ENCODE results near the gene STON2. TPM values are rescaled to one million over a fixed set of nuclear protein-coding genes. Genes with fewer than 3 reads are reported as not detected.

The STON2 gene
- total RNA-seq, 1 experiment from 2014 or later, result 26.9 TPM

- Histone ChIP-seq H3K4me3 (ENCODE audit: insufficient read depth, low read depth, low read length) (no peak overlapping the region), H3K36me3 (replicated peaks; ENCODE audit: control insufficient read depth, insufficient read depth, low read length) (no peaks in the 10 kb centered on the region; the same call in none of the 2 replicates), H3K27me3 (ENCODE audit: control insufficient read depth, insufficient read depth, low read length) (no peaks in the 10 kb centered on the region)
- DNase-seq, result no peak
Measured at GRCh38 chr14:81273961-81274575, 126.1 kb downstream of the STON2 start.

- peak; percentile 59 for DNase-seq
- Histone ChIP-seq H3K27me3 (ENCODE audit: control insufficient read depth, insufficient read depth, low read length) (no peaks in the 10 kb centered on the region), H3K36me3 (replicated peaks; ENCODE audit: control insufficient read depth, insufficient read depth, low read length) (no peaks in the 10 kb centered on the region; the same call in none of the 2 replicates), H3K4me3 (ENCODE audit: insufficient read depth, low read depth, low read length) (no peak overlapping the region)
Measured at GRCh38 chr14:81273521-81273920, 126.6 kb downstream of the STON2 start.

GRCh38 chr14:81272317-81272716 is 127.8 kb downstream of the STON2 start:
- no peak overlapping the region for H3K4me3 ChIP-seq (ENCODE audit: insufficient read depth, low read depth, low read length)
- H3K36me3 ChIP-seq (replicated peaks; ENCODE audit: control insufficient read depth, insufficient read depth, low read length), result no peaks in the 10 kb centered on the region; the same call in none of the 2 replicates
- no peaks in the 10 kb centered on the region for H3K27me3 ChIP-seq (ENCODE audit: control insufficient read depth, insufficient read depth, low read length)
- DNase-seq, result no peak

- Histone ChIP-seq H3K4me3 (ENCODE audit: insufficient read depth, low read depth, low read length) (no peak overlapping the region), H3K27me3 (ENCODE audit: control insufficient read depth, insufficient read depth, low read length) (no peaks in the 10 kb centered on the region), H3K36me3 (replicated peaks; ENCODE audit: control insufficient read depth, insufficient read depth, low read length) (no peaks in the 10 kb centered on the region)
- no peak for DNase-seq
Measured at GRCh38 chr14:81269979-81270375, 130.1 kb downstream of the STON2 start.

GRCh38 chr14:81269100-81269978 is 130.8 kb downstream of the STON2 start:
- DNase-seq, result peak; percentile 75
- H3K36me3 ChIP-seq (replicated peaks; ENCODE audit: control insufficient read depth, insufficient read depth, low read length), result no peaks in the 10 kb centered on the region
- H3K27me3 ChIP-seq (ENCODE audit: control insufficient read depth, insufficient read depth, low read length), result no peaks in the 10 kb centered on the region
- no peak overlapping the region for H3K4me3 ChIP-seq (ENCODE audit: insufficient read depth, low read depth, low read length)

- Histone ChIP-seq H3K27me3 (ENCODE audit: control insufficient read depth, insufficient read depth, low read length) (no peaks in the 10 kb centered on the region), H3K36me3 (replicated peaks; ENCODE audit: control insufficient read depth, insufficient read depth, low read length) (no peaks in the 10 kb centered on the region), H3K4me3 (ENCODE audit: insufficient read depth, low read depth, low read length) (no peak overlapping the region)
- DNase-seq, result no peak
Measured at GRCh38 chr14:81268016-81268416, 132.1 kb downstream of the STON2 start.

GRCh38 chr14:81265636-81266169 is 134.4 kb downstream of the STON2 start:
- no peaks in the 10 kb centered on the region for H3K36me3 ChIP-seq (replicated peaks; ENCODE audit: control insufficient read depth, insufficient read depth, low read length)
- no peak overlapping the region for H3K4me3 ChIP-seq (ENCODE audit: insufficient read depth, low read depth, low read length)
- no peaks in the 10 kb centered on the region for H3K27me3 ChIP-seq (ENCODE audit: control insufficient read depth, insufficient read depth, low read length)
- DNase-seq, result no peak

- DNase-seq, result no peak
- H3K4me3 ChIP-seq (ENCODE audit: insufficient read depth, low read depth, low read length), result no peak overlapping the region
- H3K27me3 ChIP-seq (ENCODE audit: control insufficient read depth, insufficient read depth, low read length), result no peaks in the 10 kb centered on the region
- no peaks in the 10 kb centered on the region for H3K36me3 ChIP-seq (replicated peaks; ENCODE audit: control insufficient read depth, insufficient read depth, low read length)
Measured at GRCh38 chr14:81264671-81265070, 135.5 kb downstream of the STON2 start.

- DNase-seq, result no peak
- Histone ChIP-seq H3K4me3 (ENCODE audit: insufficient read depth, low read depth, low read length) (no peak overlapping the region), H3K36me3 (replicated peaks; ENCODE audit: control insufficient read depth, insufficient read depth, low read length) (no peaks in the 10 kb centered on the region), H3K27me3 (ENCODE audit: control insufficient read depth, insufficient read depth, low read length) (no peaks in the 10 kb centered on the region)
Measured at GRCh38 chr14:81263777-81264410, 136.2 kb downstream of the STON2 start.

GRCh38 chr14:81261176-81261575 is 138.9 kb downstream of the STON2 start:
- H3K4me3 ChIP-seq (ENCODE audit: insufficient read depth, low read depth, low read length), result no peak overlapping the region
- no peak for DNase-seq
- H3K36me3 ChIP-seq (replicated peaks; ENCODE audit: control insufficient read depth, insufficient read depth, low read length), result no peaks in the 10 kb centered on the region
- no peaks in the 10 kb centered on the region for H3K27me3 ChIP-seq (ENCODE audit: control insufficient read depth, insufficient read depth, low read length)

- no peaks in the 10 kb centered on the region for H3K27me3 ChIP-seq (ENCODE audit: control insufficient read depth, insufficient read depth, low read length)
- DNase-seq, result no peak
- H3K4me3 ChIP-seq (ENCODE audit: insufficient read depth, low read depth, low read length), result no peak overlapping the region
- H3K36me3 ChIP-seq (replicated peaks; ENCODE audit: control insufficient read depth, insufficient read depth, low read length), result no peaks in the 10 kb centered on the region
Measured at GRCh38 chr14:81260732-81261131, 139.4 kb downstream of the STON2 start.

- Histone ChIP-seq H3K36me3 (replicated peaks; ENCODE audit: control insufficient read depth, insufficient read depth, low read length) (no peaks in the 10 kb centered on the region), H3K27me3 (ENCODE audit: control insufficient read depth, insufficient read depth, low read length) (no peaks in the 10 kb centered on the region), H3K4me3 (ENCODE audit: insufficient read depth, low read depth, low read length) (no peak overlapping the region)
- no peak for DNase-seq
Measured at GRCh38 chr14:81256289-81256960, 143.7 kb downstream of the STON2 start.

GRCh38 chr14:81252278-81252677 is 147.8 kb downstream of the STON2 start:
- DNase-seq, result no peak
- Histone ChIP-seq H3K27me3 (ENCODE audit: control insufficient read depth, insufficient read depth, low read length) (no peaks in the 10 kb centered on the region), H3K36me3 (replicated peaks; ENCODE audit: control insufficient read depth, insufficient read depth, low read length) (no peaks in the 10 kb centered on the region), H3K4me3 (ENCODE audit: insufficient read depth, low read depth, low read length) (no peak overlapping the region)

- H3K27me3 ChIP-seq (ENCODE audit: control insufficient read depth, insufficient read depth, low read length), result no peaks in the 10 kb centered on the region
- no peak for DNase-seq
- no peak overlapping the region for H3K4me3 ChIP-seq (ENCODE audit: insufficient read depth, low read depth, low read length)
- H3K36me3 ChIP-seq (replicated peaks; ENCODE audit: control insufficient read depth, insufficient read depth, low read length), result no peaks in the 10 kb centered on the region
Measured at GRCh38 chr14:81247271-81247766, 152.8 kb downstream of the STON2 start.
